HepG2 (cell line): ENCODE results near the gene MADD. TPM values are rescaled to one million over a fixed set of nuclear protein-coding genes. Genes with fewer than 3 reads are reported as not detected.

Experiments
- CCAR2 ChIP-seq: fragments of 200-400 bp; formaldehyde crosslinking; optimal IDR thresholded peaks from 2 replicates; pipeline ENCODE3; 2018; ENCODE audit warnings: low read depth, mild to moderate bottlenecking, low read length, moderate library complexity
- KDM4B ChIP-seq: sonication (generic); formaldehyde crosslinking; IDR thresholded peaks from 2 replicates; pipeline ENCODE4 v1.4.0; 2020; ENCODE audit warnings: missing genetic modification reagents
- MAFG ChIP-seq: sonication (generic); formaldehyde crosslinking; IDR thresholded peaks from 2 replicates; pipeline ENCODE4 v1.5.1; 2020; ENCODE audit warnings: mild to moderate bottlenecking, missing genetic modification reagents
- MYNN ChIP-seq: sonication (generic); formaldehyde crosslinking; IDR thresholded peaks from 2 replicates; pipeline ENCODE4 v1.4.0; 2020; ENCODE audit warnings: mild to moderate bottlenecking, low read depth, missing genetic modification reagents
- MYPOP ChIP-seq: sonication (generic); formaldehyde crosslinking; IDR thresholded peaks from 2 replicates; pipeline ENCODE4 v1.8.1; 2023; ENCODE audit warnings: mild to moderate bottlenecking, moderate library complexity, missing genetic modification reagents
- NR2F1 ChIP-seq, 2 experiments: fragments of 450-650 bp in 1 of 2; formaldehyde crosslinking in 1 of 2; IDR thresholded peaks; 2 replicates each; pipeline versions ENCODE4 v1.5.0 to v1.6.1; 2016 to 2020; ENCODE audit warnings: mild to moderate bottlenecking in 1 of 2, missing compliant biosample characterization in 1 of 2, missing genetic modification reagents in 1 of 2, moderate library complexity in 1 of 2
- PCBP2 ChIP-seq: fragments of 200-400 bp; formaldehyde crosslinking; optimal IDR thresholded peaks from 2 replicates; pipeline ENCODE3; 2018; ENCODE audit warnings: low read length, low read depth; ENCODE audit not compliant: poor library complexity, severe bottlenecking
- PHB2 ChIP-seq: fragments of 450-650 bp; IDR thresholded peaks from 2 replicates; pipeline ENCODE4 v1.6.1; 2018; ENCODE audit not compliant: partially characterized antibody
- RARA ChIP-seq: IDR thresholded peaks from 2 replicates; pipeline ENCODE4 v1.6.1; 2016; ENCODE audit warnings: missing genetic modification reagents, missing compliant biosample characterization
- RORA ChIP-seq: sonication (generic); formaldehyde crosslinking; IDR thresholded peaks from 2 replicates; pipeline ENCODE4 v1.5.0; 2020; ENCODE audit warnings: mild to moderate bottlenecking, missing genetic modification reagents, moderate library complexity
- ZBTB49 ChIP-seq: sonication (generic); formaldehyde crosslinking; IDR thresholded peaks from 2 replicates; pipeline ENCODE4 v1.4.0; 2020; ENCODE audit warnings: missing genetic modification reagents, borderline replicate concordance
- ZFP82 ChIP-seq: sonication (generic); formaldehyde crosslinking; IDR thresholded peaks from 2 replicates; pipeline ENCODE4 v1.5.1; 2020; ENCODE audit warnings: mild to moderate bottlenecking, missing genetic modification reagents, borderline replicate concordance
- ZNF101 ChIP-seq: sonication (generic); formaldehyde crosslinking; IDR thresholded peaks from 2 replicates; pipeline ENCODE4 v1.4.0; 2020; ENCODE audit warnings: mild to moderate bottlenecking, low read depth, missing genetic modification reagents, borderline replicate concordance
- ZNF296 ChIP-seq: sonication (generic); formaldehyde crosslinking; conservative IDR thresholded peaks from 2 replicates; pipeline ENCODE4 v1.5.0; 2020; ENCODE audit warnings: mild to moderate bottlenecking, missing genetic modification reagents
- ZNF33B ChIP-seq: sonication (generic); formaldehyde crosslinking; IDR thresholded peaks from 2 replicates; pipeline ENCODE4 v1.5.1; 2020; ENCODE audit warnings: mild to moderate bottlenecking, missing genetic modification reagents
- ZNF614 ChIP-seq: IDR thresholded peaks from 2 replicates; pipeline ENCODE4 v1.6.1; 2018; ENCODE audit warnings: missing biosample characterization, missing genetic modification reagents, inconsistent platforms, borderline replicate concordance
- ZNF670 ChIP-seq: sonication (generic); formaldehyde crosslinking; IDR thresholded peaks from 2 replicates; pipeline ENCODE4 v1.8.0; 2022; ENCODE audit warnings: mild to moderate bottlenecking, missing genetic modification reagents, borderline replicate concordance
- ZNF75D ChIP-seq: sonication (generic); formaldehyde crosslinking; IDR thresholded peaks from 2 replicates; pipeline ENCODE4 v1.8.1; 2023; ENCODE audit warnings: missing genetic modification reagents, mild to moderate bottlenecking, borderline replicate concordance
- ZNF800 ChIP-seq: sonication (generic); formaldehyde crosslinking; IDR thresholded peaks from 2 replicates; pipeline ENCODE4 v1.4.0; 2020; ENCODE audit warnings: missing genetic modification reagents
- polyA plus RNA-seq, 8 experiments: library from polyadenylated mRNA; depleted of rRNA in 3 of 8; stranded (reverse) in 7 of 8; unstranded in 1 of 8; fragments of >200 nt; fragmentation: Illumina TruSeq in 4 of 8; extraction: Trizol in 4 of 8; gene quantifications; 2 replicates each; pipeline versions ENCODE4 v1.2.1 to v1.2.3, GENCODE V29; 2011 to 2016; ENCODE audit warnings: low read depth in 4 of 8, missing spikeins in 1 of 8, mixed read lengths in 1 of 8; ENCODE audit not compliant: insufficient read depth in 1 of 8
- total RNA-seq, 5 experiments: library from RNA; depleted of rRNA; stranded (reverse); fragments of >200 nt; fragmentation: Illumina TruSeq; extraction: Trizol; gene quantifications; 2 replicates each; pipeline ENCODE4 v1.2.3, GENCODE V29; 2016; ENCODE audit warnings: low read depth in 1 of 5
- TF ChIP-seq, protein P1 (sequence below): sonication (generic); formaldehyde crosslinking; IDR thresholded peaks from 2 replicates; pipeline ENCODE4 v1.4.0; 2020; ENCODE audit warnings: low read depth, mild to moderate bottlenecking, missing genetic modification reagents
- TF ChIP-seq, protein P2 (sequence below): sonication (generic); formaldehyde crosslinking; IDR thresholded peaks from 2 replicates; pipeline ENCODE4 v1.8.0; 2022; ENCODE audit warnings: mild to moderate bottlenecking, missing genetic modification reagents; ENCODE audit not compliant: insufficient replicate concordance

MADD gene
- total and polyA plus RNA-seq, 2 of the 13 experiments (the other 11 are each of a cell fraction or from before 2014, with no cell fraction given): 18.0 to 29.2 TPM

DNA sequence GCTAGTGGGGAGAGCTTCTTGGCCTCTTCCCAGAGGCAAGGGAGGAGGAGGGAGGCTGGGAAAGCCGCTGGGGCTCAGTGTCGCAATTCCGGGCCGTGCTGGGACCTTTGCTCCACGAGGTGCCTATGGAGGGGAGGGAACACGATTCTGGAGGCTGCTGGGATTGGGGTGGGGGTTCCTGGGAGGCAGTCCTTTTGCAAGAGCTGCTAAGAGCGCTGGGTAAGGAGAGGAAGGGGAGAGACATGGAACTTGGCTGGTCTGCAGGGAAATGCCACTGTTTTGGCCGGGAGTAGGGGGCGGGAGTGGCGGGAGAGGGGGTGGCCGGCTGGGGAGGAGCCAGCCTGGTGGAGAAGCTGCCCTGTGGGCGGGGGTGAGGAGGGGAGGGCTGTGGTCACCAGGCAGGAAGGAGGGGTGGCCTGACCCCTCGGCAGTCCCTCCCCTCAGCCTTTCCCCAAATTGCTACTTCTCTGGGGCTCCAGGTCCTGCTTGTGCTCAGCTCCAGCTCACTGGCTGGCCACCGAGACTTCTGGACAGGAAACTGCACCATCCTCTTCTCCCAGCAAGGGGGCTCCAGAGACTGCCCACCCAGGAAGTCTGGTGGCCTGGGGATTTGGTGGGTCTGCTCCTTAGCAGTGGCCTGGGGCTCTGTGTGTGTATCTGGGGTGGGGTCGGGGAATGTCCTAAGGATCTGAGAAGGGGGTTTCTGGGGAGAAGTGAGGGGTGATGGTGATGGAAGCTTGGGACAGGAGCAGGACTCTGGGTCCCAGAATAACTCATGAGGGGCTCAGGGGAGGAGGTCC lies 12.2 kb upstream of the MADD start, which contains the start of gene NR1H3 (continued):
- TF ChIP-seq KDM4B (no peak), PCBP2 (no peak), RORA (no peak), ZNF800 (CRISPR knock-in tag) (no peak), ZNF296 (no peak), RARA (CRISPR knock-in tag) (peak; percentile 65), MAFG (no peak), CCAR2 (no peak), MYNN (no peak), MYPOP (no peak), ZNF75D (no peak), ZFP82 (CRISPR knock-in tag) (peak; percentile 22; the same call in 1 of the 2 replicates), ZNF614 (CRISPR knock-in tag) (no peak), NR2F1 (CRISPR knock-in tag; IDR thresholded peaks at IDR 0.05) (0 out of 4 replicates have a peak, but pooled peaks of 1 of the 2 experiments have one; percentile 8), PHB2 (no peak), ZNF101 (CRISPR knock-in tag) (no peak), ZNF670 (CRISPR knock-in tag) (0 out of 2 replicates have a peak, but pooled peaks have one; percentile 27), ZNF33B (CRISPR knock-in tag) (peak; percentile 18; the same call in 1 of the 2 replicates), ZBTB49 (CRISPR knock-in tag) (no peak)
- TF ChIP-seq, protein P1, sequence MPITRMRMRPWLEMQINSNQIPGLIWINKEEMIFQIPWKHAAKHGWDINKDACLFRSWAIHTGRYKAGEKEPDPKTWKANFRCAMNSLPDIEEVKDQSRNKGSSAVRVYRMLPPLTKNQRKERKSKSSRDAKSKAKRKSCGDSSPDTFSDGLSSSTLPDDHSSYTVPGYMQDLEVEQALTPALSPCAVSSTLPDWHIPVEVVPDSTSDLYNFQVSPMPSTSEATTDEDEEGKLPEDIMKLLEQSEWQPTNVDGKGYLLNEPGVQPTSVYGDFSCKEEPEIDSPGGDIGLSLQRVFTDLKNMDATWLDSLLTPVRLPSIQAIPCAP: no peak
- TF ChIP-seq, protein P2, sequence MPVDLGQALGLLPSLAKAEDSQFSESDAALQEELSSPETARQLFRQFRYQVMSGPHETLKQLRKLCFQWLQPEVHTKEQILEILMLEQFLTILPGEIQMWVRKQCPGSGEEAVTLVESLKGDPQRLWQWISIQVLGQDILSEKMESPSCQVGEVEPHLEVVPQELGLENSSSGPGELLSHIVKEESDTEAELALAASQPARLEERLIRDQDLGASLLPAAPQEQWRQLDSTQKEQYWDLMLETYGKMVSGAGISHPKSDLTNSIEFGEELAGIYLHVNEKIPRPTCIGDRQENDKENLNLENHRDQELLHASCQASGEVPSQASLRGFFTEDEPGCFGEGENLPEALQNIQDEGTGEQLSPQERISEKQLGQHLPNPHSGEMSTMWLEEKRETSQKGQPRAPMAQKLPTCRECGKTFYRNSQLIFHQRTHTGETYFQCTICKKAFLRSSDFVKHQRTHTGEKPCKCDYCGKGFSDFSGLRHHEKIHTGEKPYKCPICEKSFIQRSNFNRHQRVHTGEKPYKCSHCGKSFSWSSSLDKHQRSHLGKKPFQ: no peak
